AG10803 (cell line): ENCODE results near the gene RASA3.
"Not testable (repeated sequence)": the region's sequence is repeated elsewhere in the genome, so short reads cannot be mapped to it uniquely, and the experiment has no call there.

Experiments
- DNase-seq: peaks from one replicate; pipeline ENCODE4 v3.0.0; 2010; ENCODE audit warnings: low read depth
- H3K4me3 ChIP-seq: 2 replicates; pipeline ENCODE4 v1.5.1; 2011; ENCODE audit warnings: mild to moderate bottlenecking, low read length, control low read depth
- TF ChIP-seq, protein P1 (sequence below): conservative IDR thresholded peaks from 2 replicates; pipeline ENCODE4 v1.5.1; 2011; ENCODE audit warnings: mild to moderate bottlenecking, low read length, control low read depth, inconsistent platforms

The RASA3 gene

DNA sequence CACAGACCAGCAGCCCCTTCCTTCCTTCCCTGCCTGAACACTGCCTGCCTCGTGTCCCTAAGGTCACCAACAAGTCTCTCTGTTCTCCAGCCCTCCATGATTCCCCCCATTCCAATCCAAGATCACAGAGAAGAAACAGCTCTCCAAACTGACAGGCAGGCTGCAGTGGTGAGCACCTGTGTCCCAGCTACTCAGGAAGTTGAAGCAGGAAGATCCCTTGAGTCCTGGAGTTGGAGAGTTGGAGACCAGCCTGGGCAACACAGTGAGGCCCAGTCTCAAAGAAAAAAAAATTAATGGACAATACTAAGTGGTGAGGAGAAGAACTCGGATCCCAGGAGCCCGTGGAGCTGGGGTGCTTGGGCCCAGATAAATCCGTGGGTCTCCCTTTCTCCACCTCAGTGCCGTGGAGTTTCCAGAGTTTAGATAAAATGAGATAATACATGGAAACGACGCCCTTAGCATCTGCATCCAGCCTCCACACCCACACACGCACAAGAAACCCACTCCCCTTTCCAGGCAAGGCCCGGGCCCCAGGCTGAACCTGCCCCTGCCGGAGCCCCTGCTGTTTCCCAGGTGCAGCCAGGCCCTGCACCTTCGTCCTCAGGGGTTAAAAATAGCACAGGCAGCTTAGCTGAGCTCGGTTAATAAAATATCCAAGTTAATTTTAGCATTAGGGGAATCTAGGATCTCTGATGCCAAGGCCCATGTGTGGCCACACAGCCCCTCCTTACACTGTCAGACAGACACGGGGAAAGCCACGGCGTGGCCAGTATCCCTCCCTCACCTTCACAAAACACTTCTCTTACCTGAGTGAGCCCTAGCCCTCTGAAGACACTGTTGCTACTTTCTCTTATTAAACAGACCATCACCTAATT is 4.7 kb downstream of the RASA3 start:
- no peak overlapping the region for H3K4me3 ChIP-seq
- TF ChIP-seq, protein P1, sequence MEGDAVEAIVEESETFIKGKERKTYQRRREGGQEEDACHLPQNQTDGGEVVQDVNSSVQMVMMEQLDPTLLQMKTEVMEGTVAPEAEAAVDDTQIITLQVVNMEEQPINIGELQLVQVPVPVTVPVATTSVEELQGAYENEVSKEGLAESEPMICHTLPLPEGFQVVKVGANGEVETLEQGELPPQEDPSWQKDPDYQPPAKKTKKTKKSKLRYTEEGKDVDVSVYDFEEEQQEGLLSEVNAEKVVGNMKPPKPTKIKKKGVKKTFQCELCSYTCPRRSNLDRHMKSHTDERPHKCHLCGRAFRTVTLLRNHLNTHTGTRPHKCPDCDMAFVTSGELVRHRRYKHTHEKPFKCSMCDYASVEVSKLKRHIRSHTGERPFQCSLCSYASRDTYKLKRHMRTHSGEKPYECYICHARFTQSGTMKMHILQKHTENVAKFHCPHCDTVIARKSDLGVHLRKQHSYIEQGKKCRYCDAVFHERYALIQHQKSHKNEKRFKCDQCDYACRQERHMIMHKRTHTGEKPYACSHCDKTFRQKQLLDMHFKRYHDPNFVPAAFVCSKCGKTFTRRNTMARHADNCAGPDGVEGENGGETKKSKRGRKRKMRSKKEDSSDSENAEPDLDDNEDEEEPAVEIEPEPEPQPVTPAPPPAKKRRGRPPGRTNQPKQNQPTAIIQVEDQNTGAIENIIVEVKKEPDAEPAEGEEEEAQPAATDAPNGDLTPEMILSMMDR = no peak
- DNase-seq = no peak

DNA sequence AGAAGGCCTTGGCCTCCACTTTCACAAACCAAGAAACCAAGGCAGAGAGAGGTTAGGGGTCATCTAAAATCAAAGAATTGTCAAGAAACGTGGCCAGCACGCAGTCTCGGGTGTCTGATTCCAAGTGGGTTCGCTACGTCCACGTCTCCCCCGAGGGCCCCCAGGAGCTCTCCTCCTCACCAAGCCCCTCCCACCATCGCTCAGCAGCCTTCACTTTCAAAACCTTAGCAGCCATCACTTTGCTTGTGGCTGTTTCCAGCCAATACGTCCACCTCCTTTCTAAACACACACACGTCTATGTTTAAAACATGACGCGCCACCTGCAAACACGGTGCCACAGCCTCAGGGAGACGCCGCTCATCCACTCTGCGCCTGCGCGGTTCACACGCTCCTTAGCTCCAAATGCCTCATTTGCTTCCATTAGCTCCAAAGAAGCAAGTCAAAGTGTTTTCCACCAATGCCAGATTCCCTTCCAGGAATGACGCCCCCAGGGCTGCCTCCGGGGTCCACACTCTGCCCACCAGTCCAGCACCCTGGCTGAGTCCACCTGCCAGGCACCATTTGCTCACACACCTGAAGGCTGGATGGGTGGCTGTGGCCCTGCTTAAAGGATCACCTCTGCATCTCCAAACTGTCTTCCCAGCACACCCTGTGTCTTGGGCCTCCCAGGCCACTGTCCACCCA is 5.5 kb downstream of the RASA3 start:
- no peak overlapping the region for H3K4me3 ChIP-seq
- TF ChIP-seq, protein P1 = no peak
- no peak for DNase-seq

DNA sequence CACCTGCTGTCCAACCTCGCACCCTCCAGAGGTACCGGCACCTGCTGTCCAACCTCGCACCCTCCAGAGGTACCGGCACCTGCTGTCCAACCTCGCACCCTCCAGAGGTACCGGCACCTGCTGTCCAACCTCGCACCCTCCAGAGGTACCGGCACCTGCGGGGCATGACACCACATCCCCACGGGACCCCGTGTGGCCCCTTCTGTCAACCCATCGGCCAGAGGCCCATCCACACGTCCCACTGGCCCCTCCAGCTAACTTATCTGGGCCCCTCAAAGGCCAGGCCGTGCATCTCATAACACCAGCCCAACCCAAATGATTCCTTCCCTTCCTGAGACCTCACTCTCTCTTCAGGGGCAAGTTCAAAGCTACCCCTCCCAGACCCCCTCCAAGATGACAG is 6.3 kb downstream of the RASA3 start:
- not testable (repeated sequence) for H3K4me3 ChIP-seq, DNase-seq

DNA sequence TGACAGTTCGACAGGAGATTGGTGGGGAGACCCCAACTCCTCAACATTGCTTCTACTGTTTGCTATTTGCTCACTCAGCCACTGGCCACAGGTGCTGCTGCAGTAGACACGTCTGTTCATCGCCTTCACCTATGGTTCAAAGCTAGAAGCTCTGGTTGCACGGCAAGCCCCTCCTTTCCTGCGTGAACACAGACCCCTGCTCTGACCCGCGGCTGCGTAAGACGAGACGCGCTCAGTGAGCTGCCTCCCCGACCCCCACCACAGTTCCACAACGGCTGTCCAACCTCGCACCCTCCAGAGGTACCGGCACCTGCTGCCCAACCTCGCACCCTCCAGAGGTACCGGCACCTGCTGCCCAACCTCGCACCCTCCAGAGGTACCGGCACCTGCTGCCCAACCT is 6.8 kb downstream of the RASA3 start:
- DNase-seq = no peak
- TF ChIP-seq, protein P1 = no peak
- H3K4me3 ChIP-seq = no peak overlapping the region

DNA sequence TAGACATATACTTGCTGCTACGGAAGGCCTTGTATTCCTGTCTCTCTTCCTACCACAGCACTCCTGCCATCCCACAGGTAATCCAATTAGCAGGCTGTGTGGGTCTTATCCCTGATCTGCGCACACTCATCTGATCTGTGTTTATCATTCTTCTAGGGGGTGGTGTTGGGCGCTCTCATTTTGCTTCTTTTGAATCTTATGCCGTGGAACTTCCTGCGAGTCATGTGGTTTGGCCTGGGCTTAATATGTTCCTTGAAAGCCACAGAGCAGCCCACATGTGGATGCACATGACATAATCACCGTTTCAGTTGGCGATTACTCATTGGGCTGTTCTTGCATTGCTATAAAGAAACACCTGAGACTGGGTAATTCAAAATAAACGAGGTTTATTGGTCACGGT is 7.5 kb downstream of the RASA3 start:
- peak; percentile 78 for DNase-seq
- TF ChIP-seq, protein P1 = no peak
- no peak overlapping the region for H3K4me3 ChIP-seq

DNA sequence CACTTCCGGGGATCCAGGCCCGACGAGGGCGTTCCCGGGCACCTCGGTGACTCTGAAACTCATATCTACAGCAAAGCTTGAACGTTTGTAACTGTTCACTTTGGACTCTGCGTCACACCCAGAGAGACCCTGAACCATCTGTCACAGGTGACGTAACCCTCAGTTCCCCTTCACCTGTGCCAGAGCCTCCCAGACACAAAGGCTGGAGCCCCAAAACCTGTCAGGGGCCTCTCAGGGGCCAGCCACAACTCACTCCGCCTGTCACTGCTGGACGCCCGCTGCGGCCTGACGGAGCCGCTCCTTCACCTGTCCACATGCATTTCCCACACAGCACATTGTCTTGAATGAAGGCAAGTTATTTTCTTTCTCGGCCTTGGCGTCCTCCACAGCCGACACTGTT is 8.0 kb downstream of the RASA3 start:
- no peak overlapping the region for H3K4me3 ChIP-seq
- TF ChIP-seq, protein P1 = no peak
- no peak for DNase-seq

DNA sequence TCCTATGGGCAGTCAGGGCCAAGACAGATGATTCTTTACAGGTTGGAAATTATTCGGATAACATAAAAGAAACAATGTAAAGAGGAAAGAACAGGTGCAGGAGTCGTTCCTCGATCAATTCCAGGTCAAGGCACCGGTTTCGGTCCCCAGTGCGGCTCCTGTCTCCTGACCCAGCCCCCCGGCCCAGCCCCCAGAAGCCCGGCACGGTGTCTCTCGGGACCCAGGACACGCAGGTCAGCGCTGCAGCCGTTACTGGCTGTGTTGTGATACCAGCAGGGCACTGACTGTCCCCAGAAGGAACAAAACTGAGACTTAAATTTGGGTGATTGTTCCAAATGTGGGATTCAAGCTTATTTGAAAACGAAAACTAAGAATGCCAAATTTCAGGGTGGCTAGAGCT is 8.5 kb downstream of the RASA3 start:
- TF ChIP-seq, protein P1 = no peak
- no peak overlapping the region for H3K4me3 ChIP-seq
- no peak for DNase-seq
